GM12878 (cell line): ENCODE results near the gene BEST2. TPM values are rescaled to one million over a fixed set of nuclear protein-coding genes. Genes with fewer than 3 reads are reported as not detected.

Source experiments
- ATAC-seq: fragments of 200-7000 bp; cut with Tn5 transposase; 3 replicates; pipeline ENCODE4 v1.9.1; 2020; ENCODE audit warnings: mild to moderate bottlenecking, moderate library complexity
- BruUV-seq: library from RNA; stranded (reverse); fragments of 400-500 nt; replicated peaks from 2 replicates; lab custom pipeline; 2021; lab: Mats Ljungman, UMichigan
- CTCF ChIA-PET: fragments of 300-600 bp; sonication (Branson Sonifier 250); formaldehyde crosslinking; extraction: SDS; loops from one replicate; lab custom pipeline; 2021; ENCODE audit warnings: inconsistent platforms; lab: Yijun Ruan, JAX
- POLR2A ChIA-PET: fragments of 350-600 bp; formaldehyde crosslinking; extraction: SDS; loops from one replicate; lab custom pipeline; 2021; ENCODE audit warnings: inconsistent platforms; lab: Charles Lee
- RAD21 ChIA-PET: fragments of 300-600 bp; sonication (Branson Sonifier 250); formaldehyde crosslinking; loops from one replicate; lab custom pipeline; 2023; ENCODE audit warnings: antibody characterized with exemption; ENCODE audit not compliant: unreplicated experiment; lab: Charles Lee
- SMC1A ChIA-PET: fragments of 300-600 bp; sonication (Branson Sonifier 250); formaldehyde crosslinking; loops from one replicate; lab custom pipeline; 2023; ENCODE audit not compliant: unreplicated experiment, uncharacterized antibody; lab: Charles Lee
- DNase-seq: peaks from one replicate; pipeline ENCODE4 v3.0.0-alpha.2; 2011; ENCODE audit warnings: low read depth, low spot score
- FAIRE-seq: peaks from 3 replicates; lab custom pipeline; 2011; peaks lifted over from hg19 to GRCh38; lab: Jason Lieb, UNC
- H2AFZ ChIP-seq: 2 replicates; pipeline ENCODE4 v1.6.0; 2011; ENCODE audit warnings: low read depth, low read length, control low read depth; ENCODE audit not compliant: control insufficient read depth
- H3K27ac ChIP-seq: 2 replicates; pipeline ENCODE4 v1.5.1; 2011; ENCODE audit warnings: control low read depth; ENCODE audit not compliant: control insufficient read depth, insufficient read depth
- H3K27me3 ChIP-seq, 2 experiments: replicated peaks in 1 of 2; 2 replicates each; pipeline versions ENCODE4 v1.6.0 to v1.6.1; 2011; ENCODE audit warnings: low read length in 1 of 2; ENCODE audit not compliant: control insufficient read depth in 2 of 2, insufficient read depth in 2 of 2
- H3K36me3 ChIP-seq, 2 experiments: 2 replicates each; pipeline ENCODE4 v1.5.1; 2011; ENCODE audit warnings: low read length in 1 of 2; ENCODE audit not compliant: control insufficient read depth in 2 of 2, insufficient read depth in 2 of 2
- H3K4me1 ChIP-seq: 2 replicates; pipeline ENCODE4 v1.6.1; 2011; ENCODE audit warnings: mild to moderate bottlenecking, low read length, moderate library complexity, mixed read lengths; ENCODE audit not compliant: control insufficient read depth, insufficient read depth
- H3K4me2 ChIP-seq: 2 replicates; pipeline ENCODE4 v1.6.0; 2011; ENCODE audit warnings: control low read depth; ENCODE audit not compliant: control insufficient read depth, insufficient read depth
- H3K4me3 ChIP-seq: fragments of 200-600 bp; sonication (generic); 2 replicates; pipeline ENCODE4 v1.5.1; 2016
- H3K79me2 ChIP-seq: 2 replicates; pipeline ENCODE4 v1.6.0; 2011; ENCODE audit warnings: low read length; ENCODE audit not compliant: control insufficient read depth, insufficient read depth
- H3K9ac ChIP-seq: 2 replicates; pipeline ENCODE4 v1.8.0; 2011; ENCODE audit warnings: low read length, control low read depth, mixed read lengths; ENCODE audit not compliant: control insufficient read depth, insufficient read depth
- H3K9me3 ChIP-seq: replicated peaks from 3 replicates; pipeline ENCODE4 v1.5.1; 2011; ENCODE audit warnings: mild to moderate bottlenecking, low read length; ENCODE audit not compliant: control insufficient read depth, insufficient read depth
- H4K20me1 ChIP-seq: 2 replicates; pipeline ENCODE4 v1.6.0; 2011; ENCODE audit not compliant: control insufficient read depth, insufficient read depth
- BCL3 ChIP-seq: IDR thresholded peaks from 2 replicates; pipeline ENCODE4 v1.6.1; 2011; ENCODE audit warnings: borderline replicate concordance, low read depth, mild to moderate bottlenecking, moderate library complexity, low read length; ENCODE audit not compliant: insufficient read depth, poor library complexity, severe bottlenecking
- BMI1 ChIP-seq: fragments of 450-650 bp; IDR thresholded peaks from 2 replicates; pipeline ENCODE4 v1.6.1; 2016; ENCODE audit warnings: mild to moderate bottlenecking, moderate library complexity, borderline replicate concordance
- CBX5 ChIP-seq: sonication (generic); IDR thresholded peaks from 2 replicates; pipeline ENCODE4 v1.6.1; 2016; ENCODE audit warnings: low read depth, moderate library complexity, mild to moderate bottlenecking, inconsistent platforms
- CHD2 ChIP-seq: IDR thresholded peaks from 2 replicates; pipeline ENCODE4 v1.6.1; 2011; ENCODE audit warnings: low read depth, low read length, improper control_type of control experiment, borderline replicate concordance
- CREM ChIP-seq: IDR thresholded peaks from 2 replicates; pipeline ENCODE4 v1.6.1; 2014; ENCODE audit warnings: antibody characterized with exemption, low read depth
- CTCF ChIP-seq, 3 experiments: IDR thresholded peaks in 2 of 3; conservative IDR thresholded peaks in 1 of 3; 2 replicates each; pipeline ENCODE4 v1.5.1; 2011; ENCODE audit warnings: low read depth in 3 of 3, low read length in 3 of 3, mild to moderate bottlenecking in 3 of 3, control low read depth in 2 of 3, moderate library complexity in 2 of 3, inconsistent platforms in 1 of 3, mixed read lengths in 1 of 3; ENCODE audit not compliant: control insufficient read depth in 2 of 3, insufficient read depth in 1 of 3; ENCODE audit errors: extremely low read depth in 1 of 3
- HDAC6 ChIP-seq: fragments of 200-600 bp; sonication (generic); IDR thresholded peaks from one replicate; pipeline ENCODE4 v1.8.0; 2017; ENCODE audit warnings: antibody characterized with exemption; ENCODE audit not compliant: unreplicated experiment
- KDM1A ChIP-seq: fragments of 200-600 bp; sonication (generic); IDR thresholded peaks from 2 replicates; pipeline ENCODE4 v1.6.1; 2016; ENCODE audit warnings: borderline replicate concordance
- NFYB ChIP-seq: IDR thresholded peaks from 2 replicates; pipeline ENCODE4 v1.6.1; 2011; ENCODE audit warnings: low read depth, mild to moderate bottlenecking, low read length, improper control_type of control experiment, moderate library complexity; ENCODE audit not compliant: insufficient read depth
- PML ChIP-seq: IDR thresholded peaks from 2 replicates; pipeline ENCODE4 v1.6.1; 2012; ENCODE audit warnings: low read length, inconsistent platforms
- PRDM15 ChIP-seq: fragments of 450-650 bp; formaldehyde crosslinking; IDR thresholded peaks from 2 replicates; pipeline ENCODE4 v1.4.0; 2020; ENCODE audit warnings: mild to moderate bottlenecking, moderate library complexity
- RAD51 ChIP-seq: fragments of 450-650 bp; IDR thresholded peaks from 2 replicates; pipeline ENCODE4 v1.6.1; 2016; ENCODE audit warnings: moderate library complexity, mild to moderate bottlenecking, inconsistent platforms
- USF1 ChIP-seq: IDR thresholded peaks from 2 replicates; pipeline ENCODE4 v1.6.1; 2011; ENCODE audit warnings: borderline replicate concordance, low read depth, mild to moderate bottlenecking, moderate library complexity, mixed read lengths, low read length; ENCODE audit not compliant: insufficient read depth; ENCODE audit errors: extremely low read length
- WGBS: methylation state at CpG from one replicate; pipeline ENCODE4 v1.1.6; 2016; ENCODE audit warnings: low lambda C conversion rate; ENCODE audit not compliant: insufficient replicate concordance, insufficient coverage; ENCODE audit errors: missing lambda C conversion rate; 5-methylcytosine and 5-hydroxymethylcytosine counted together
- in situ Hi-C: fragments of 300-500 bp; cut with MboI; formaldehyde crosslinking; loops from 9 replicates; pipeline ENCODE4 v1.14.3; 2018; ENCODE audit warnings: mixed read lengths
- intact Hi-C: fragments of 100-400 bp; cut with micrococcal nuclease; formaldehyde crosslinking; loops from one replicate; pipeline ENCODE4 v1.14.2; 2022; ENCODE audit not compliant: unreplicated experiment
- polyA plus RNA-seq, 11 experiments: library from polyadenylated mRNA; depleted of rRNA in 4 of 11; unstranded in 6 of 11; stranded (reverse) in 5 of 11; fragments of >200 nt; fragmentation: Nextera tagmentation in 4 of 11; fragmentation: Illumina TruSeq in 1 of 11; extraction: Ambion mirVana in 4 of 11; extraction: Trizol in 1 of 11; gene quantifications; 1 replicate in 1 of 11; 2 replicates in 10 of 11; pipeline versions ENCODE4 v1.2.1 to v1.2.3, GENCODE V29; 2011 to 2016; ENCODE audit warnings: inconsistent platforms in 2 of 11, missing spikeins in 2 of 11, low read depth in 1 of 11
- total RNA-seq, 4 experiments: library from RNA; depleted of rRNA in 3 of 4; stranded (reverse); fragments of >200 nt in 3 of 4; fragmentation: Illumina TruSeq in 1 of 4; extraction: Trizol in 1 of 4; gene quantifications; 2 replicates each; pipeline versions ENCODE4 v1.2.1 to v1.2.3, GENCODE V29; 2013 to 2021

BEST2 gene
- total and polyA plus RNA-seq, 10 of the 15 experiments (the other 5 are each of a cell fraction or from before 2014, with no cell fraction given): not detected

GRCh38 chr19:12736995-12737834 is 14.4 kb upstream of the BEST2 start, which contains the start of gene GET3:
TSS of gene GET3 (plus strand) at chr19:12737497. CDS start at chr19:12737506, 9 bp downstream.
- TSS peak; percentile 89 for BruUV-seq
- Histone ChIP-seq H2AFZ (peak within 1 kb of the TSS; percentile 100), H3K4me1 (peaks cover 19% of the 10 kb centered on the region), H3K27ac (peak within 1 kb of the TSS; percentile 98), H3K4me3 (peak within 1 kb of the TSS; percentile 90), H4K20me1 (peaks cover 5% of the 10 kb centered on the region), H3K79me2 (peaks cover 34% of the 10 kb centered on the region), H3K4me2 (peak within 1 kb of the TSS; percentile 91), H3K27me3 (no peaks in the 10 kb centered on the region), H3K9me3 (no peaks in the 10 kb centered on the region; the same call in 2 of the 3 replicates), H3K9ac (peak within 1 kb of the TSS; percentile 88), H3K36me3 (0 out of 4 replicates have a peak, but pooled peaks cover 0 to under 1% of the 10 kb centered on the region in 2 experiments)
- ChIA-PET POLR2A (interaction anchor here (0.7 to 3.1 kb wide), 4 partner anchors 15 to 404 kb away, joined by 3 to 26 read pairs (median 7); partner anchors contain the start of genes JUNB and ZNF563), CTCF (interaction anchor here (0.6 to 3.8 kb wide), 12 partner anchors 10 to 62 kb away, joined by 3 to 19 read pairs (median 4); partner anchors contain the start of gene TNPO2), SMC1A (interaction anchor here (0.7 to 1.8 kb wide), 6 partner anchors 14 to 40 kb away, joined by 3 to 6 read pairs (median 4); no protein-coding TSS in a partner anchor), RAD21 (interaction anchor here (1.0 to 1.7 kb wide), 3 partner anchors 24 to 71 kb away, joined by 3 to 7 read pairs (median 4); partner anchors contain the start of genes MAN2B1 and WDR83)
- ATAC-seq: peak; percentile 92
- DNase-seq: peak; percentile 99
- peak; percentile 100 for FAIRE-seq
- in situ Hi-C loops: no loop called here
- 2% methylated on average over 27 of the region's 29 CpGs for WGBS
- intact Hi-C loops: no loop called here
- TF ChIP-seq NFYB (peak; percentile 93), RAD51 (peak; percentile 98), CHD2 (peak; percentile 88; the same call in 1 of the 2 replicates), CTCF (IDR thresholded peaks at IDR 0.05 in 2 of 3, conservative IDR thresholded peaks at IDR 0.05 in 1 of 3; ENCODE audit: control insufficient read depth in 2 of 3, extremely low read depth in 1 of 3, insufficient read depth in 1 of 3, low read depth in 3 of 3, low read length in 3 of 3) (no peak), BCL3 (no peak), CREM (0 out of 2 replicates have a peak, but pooled peaks have one; percentile 12), USF1 (peak; percentile 93), BMI1 (peak; percentile 88), CBX5 (no peak), PRDM15 (no peak), PML (peak; percentile 32; the same call in 1 of the 2 replicates), HDAC6 (no peak), KDM1A (no peak)
